ENCODE results near the gene CORIN. TPM values are rescaled to one million over a fixed set of nuclear protein-coding genes. Genes with fewer than 3 reads are reported as not detected.
A peak's percentile ranks its signal among the peaks of the same experiment; 100 is the strongest.

The CORIN gene
- total and polyA plus RNA-seq, 2 of the 4 experiments (the other 2 are of a cell fraction): 20.3 to 24.7 TPM

DNA sequence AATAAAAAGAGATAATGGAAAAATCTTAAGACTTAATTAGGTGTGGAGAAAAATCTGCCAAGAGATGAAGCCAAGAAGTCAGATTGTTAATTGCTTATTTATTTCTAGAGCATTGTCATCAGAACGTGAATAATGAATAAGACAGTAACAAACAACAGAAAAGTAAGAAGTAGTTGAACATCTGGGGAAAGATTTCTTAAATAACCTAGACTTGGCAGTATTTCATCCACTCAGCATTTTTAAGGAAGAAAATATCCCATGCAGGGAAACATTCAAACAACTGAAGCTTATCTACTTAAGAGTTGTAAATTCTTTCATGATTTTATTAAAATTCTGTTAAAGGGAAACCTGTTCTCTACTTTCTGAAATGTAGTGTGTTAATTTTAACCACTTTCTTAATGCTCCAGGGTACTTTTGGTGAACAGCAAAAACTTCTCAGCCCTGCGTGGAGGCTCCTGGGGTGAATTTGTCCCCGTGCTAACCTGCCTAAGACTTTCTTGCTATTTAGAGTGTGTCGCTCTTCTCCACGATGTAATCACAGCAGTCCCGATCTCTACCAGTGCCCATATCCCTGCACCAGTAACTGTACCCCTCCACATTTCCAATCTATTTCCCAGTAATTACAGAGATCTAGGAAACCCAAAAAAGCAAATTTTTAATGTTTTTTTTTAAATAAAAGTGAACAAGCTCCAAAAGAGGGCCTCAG lies 124.6 kb downstream of the CORIN start:
- ATAC-seq (ENCODE audit: low read depth): no peak
- no TSS peak for BruUV-seq (replicated peaks)
- dilution Hi-C loops (cut with HindIII; ENCODE audit: low sequenced_read_pairs, unreplicated experiment): no loop called here

More for the DNA sequence above, 124.6 kb downstream of the CORIN start:
- Histone ChIP-seq H3K4me1 (ENCODE audit: control insufficient read depth, insufficient read depth, low read length) (no peaks in the 10 kb centered on the region), H2AK9ac (replicated peaks; ENCODE audit: low read depth, low read length, poor library complexity) (no peak overlapping the region), H3K36me3 (ENCODE audit: control insufficient read depth, insufficient read depth, low read length) (no peaks in the 10 kb centered on the region), H2BK5ac (ENCODE audit: low read depth, low read length, poor library complexity, severe bottlenecking) (no peak overlapping the region), H3K9me3 (ENCODE audit: control insufficient read depth, insufficient read depth, low read length) (no peaks in the 10 kb centered on the region), H2AFZ (replicated peaks; ENCODE audit: low read length, poor library complexity) (no peak overlapping the region), H4K8ac (ENCODE audit: low read depth in 2 of 2, low read length in 2 of 2) (no peak overlapping the region), H3K14ac (replicated peaks; ENCODE audit: low read depth, low read length) (no peak overlapping the region), H4K5ac (ENCODE audit: low read depth, low read length) (no peak overlapping the region), H3K9me1 (ENCODE audit: insufficient read depth, low read length) (no peaks in the 10 kb centered on the region; the same call in 1 of the 2 replicates), H3K27me3 (ENCODE audit: control insufficient read depth, insufficient read depth, low read length) (peaks cover 10% of the 10 kb centered on the region), H3K79me1 (ENCODE audit: low read depth in 1 of 2, low read length in 2 of 2) (no peaks in the 10 kb centered on the region), H4K20me1 (ENCODE audit: insufficient read depth, low read length) (no peaks in the 10 kb centered on the region), H3K4ac (ENCODE audit: low read depth, low read length) (no peak overlapping the region), H3K4me3 (ENCODE audit: insufficient read depth, low read depth, low read length) (no peak overlapping the region), H4K91ac (ENCODE audit: insufficient read depth, low read depth, low read length) (no peak overlapping the region), H2BK120ac (ENCODE audit: low read depth, low read length) (no peak overlapping the region), H3K18ac (ENCODE audit: low read depth, low read length) (no peak overlapping the region), H2AK5ac (ENCODE audit: low read depth, low read length) (no peak overlapping the region), H2BK20ac (ENCODE audit: low read depth, low read length) (no peak overlapping the region), H3K27ac (ENCODE audit: insufficient read depth, low read length) (no peak overlapping the region), H3K56ac (ENCODE audit: extremely low read depth, insufficient read depth, low read length) (no peak overlapping the region), H3K4me2 (ENCODE audit: low read depth, low read length) (no peak overlapping the region), H3K23ac (ENCODE audit: low read depth, low read length) (no peak overlapping the region), H2BK15ac (ENCODE audit: low read depth, low read length) (no peak overlapping the region), H3K9ac (ENCODE audit: low read depth, low read length) (no peak overlapping the region)
- ChIA-PET POLR2A (ENCODE audit: unreplicated experiment) (no interaction called here), CTCF (interaction anchor here (0.7 to 1.6 kb wide), 2 partner anchors 123 to 220 kb away, joined by 3 to 4 read pairs; no protein-coding TSS in a partner anchor)
- in situ Hi-C loops (cut with MboI; ENCODE audit: low sequenced_read_pairs): no loop called here
- intact Hi-C loops (cut with micrococcal nuclease): no loop called here
- peak; percentile 90 for TF ChIP-seq MAFK (IDR thresholded peaks at IDR 0.05; ENCODE audit: low read depth, low read length)
- TF ChIP-seq, protein P1, sequence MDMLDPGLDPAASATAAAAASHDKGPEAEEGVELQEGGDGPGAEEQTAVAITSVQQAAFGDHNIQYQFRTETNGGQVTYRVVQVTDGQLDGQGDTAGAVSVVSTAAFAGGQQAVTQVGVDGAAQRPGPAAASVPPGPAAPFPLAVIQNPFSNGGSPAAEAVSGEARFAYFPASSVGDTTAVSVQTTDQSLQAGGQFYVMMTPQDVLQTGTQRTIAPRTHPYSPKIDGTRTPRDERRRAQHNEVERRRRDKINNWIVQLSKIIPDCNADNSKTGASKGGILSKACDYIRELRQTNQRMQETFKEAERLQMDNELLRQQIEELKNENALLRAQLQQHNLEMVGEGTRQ (IDR thresholded peaks at IDR 0.05; ENCODE audit: low read depth, low read length): no peak
- DNase-seq: no peak
- WGBS, 2 experiments (ENCODE audit: extremely low coverage in 2 of 2, insufficient read length in 1 of 2): no CpG with 5 or more reads among the region's 6 CpGs
